Activated naive CD4-positive, alpha-beta T cell treated with anti-CD3 and anti-CD28 coated beads for 36 hours (primary cell): Measurements from ENCODE around the gene SMIM29. TPM values are rescaled to one million over a fixed set of nuclear protein-coding genes. Genes with fewer than 3 reads are reported as not detected.
A peak's percentile ranks its signal among the peaks of the same experiment; 100 is the strongest.
"Not testable (repeated sequence)": the region's sequence is repeated elsewhere in the genome, so short reads cannot be mapped to it uniquely, and the experiment has no call there.

Experiments
- CTCF ChIA-PET: fragments of 350-600 bp; sonication (Branson Sonifier 250); formaldehyde crosslinking; loops from one replicate; lab custom pipeline; 2021; ENCODE audit warnings: antibody characterized with exemption; lab: Charles Lee
- DNase-seq: peaks from one replicate; pipeline ENCODE4 v3.0.0-alpha.2; 2020
- H3K27ac Mint-ChIP-seq: one replicate; pipeline ENCODE4 v1.8.0; 2021; ENCODE audit warnings: mild to moderate bottlenecking, mixed read lengths
- H3K27me3 Mint-ChIP-seq: one replicate; pipeline ENCODE4 v1.8.0; 2021; ENCODE audit warnings: low read depth, mixed read lengths
- H3K36me3 Mint-ChIP-seq: one replicate; pipeline ENCODE4 v1.8.0; 2021; ENCODE audit warnings: low read depth, mixed read lengths
- H3K4me1 Mint-ChIP-seq: one replicate; pipeline ENCODE4 v1.8.0; 2021; ENCODE audit warnings: low read depth, mixed read lengths
- H3K4me3 Mint-ChIP-seq: one replicate; pipeline ENCODE4 v1.8.0; 2021; ENCODE audit warnings: mild to moderate bottlenecking, moderate library complexity, mixed read lengths
- H3K9me3 Mint-ChIP-seq: one replicate; pipeline ENCODE4 v1.8.0; 2021; ENCODE audit warnings: mixed read lengths
- intact Hi-C: fragments of 100-400 bp; cut with micrococcal nuclease; formaldehyde crosslinking; loops from one replicate; pipeline ENCODE4 v1.15.1; 2023
- total RNA-seq, 2 experiments: library from RNA; stranded (reverse); gene quantifications; one replicate each; pipeline ENCODE4 v1.2.3, GENCODE V29; 2021

The SMIM29 gene
- total RNA-seq, 2 experiments from 2014 or later: 11.7 to 13.8 TPM

DNA sequence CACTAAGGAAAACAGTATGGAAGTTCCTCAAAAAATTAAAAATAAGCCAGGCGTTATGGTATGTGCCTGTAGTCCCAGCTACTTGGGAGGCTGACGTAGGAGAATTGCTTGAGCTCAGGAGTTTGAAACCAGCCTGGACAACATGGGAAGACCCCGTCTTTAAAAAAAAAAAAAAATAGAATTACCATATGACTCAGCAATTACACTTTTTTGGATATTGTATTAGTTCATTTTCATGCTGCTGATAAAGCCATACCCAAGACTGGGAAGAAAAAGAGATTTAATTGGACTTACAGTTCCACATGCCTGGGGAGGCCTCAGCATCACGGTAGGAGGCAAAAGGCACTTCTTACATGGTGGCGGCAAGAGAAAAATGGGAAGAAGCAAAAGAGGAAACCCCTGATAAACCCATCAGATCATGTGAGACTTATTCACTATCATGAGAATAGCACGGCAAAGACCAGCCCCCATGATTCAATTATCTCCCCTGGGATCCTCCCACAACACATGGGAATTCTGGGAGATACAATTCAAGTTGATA is 10.8 kb upstream of the SMIM29 start:
- intact Hi-C loops: no loop called here
- no peaks in the 10 kb centered on the region for H3K4me1 Mint-ChIP-seq
- H3K27ac Mint-ChIP-seq: no peak overlapping the region
- peaks cover 3% of the 10 kb centered on the region for H3K36me3 Mint-ChIP-seq
- CTCF ChIA-PET: interaction anchor here (0.9 to 1.1 kb wide), 2 partner anchors 10 kb away, joined by 3 to 4 read pairs; no protein-coding TSS in a partner anchor
- H3K27me3 Mint-ChIP-seq: no peaks in the 10 kb centered on the region
- DNase-seq: no peak
- H3K4me3 Mint-ChIP-seq: no peak overlapping the region
- peaks cover 2% of the 10 kb centered on the region for H3K9me3 Mint-ChIP-seq

DNA sequence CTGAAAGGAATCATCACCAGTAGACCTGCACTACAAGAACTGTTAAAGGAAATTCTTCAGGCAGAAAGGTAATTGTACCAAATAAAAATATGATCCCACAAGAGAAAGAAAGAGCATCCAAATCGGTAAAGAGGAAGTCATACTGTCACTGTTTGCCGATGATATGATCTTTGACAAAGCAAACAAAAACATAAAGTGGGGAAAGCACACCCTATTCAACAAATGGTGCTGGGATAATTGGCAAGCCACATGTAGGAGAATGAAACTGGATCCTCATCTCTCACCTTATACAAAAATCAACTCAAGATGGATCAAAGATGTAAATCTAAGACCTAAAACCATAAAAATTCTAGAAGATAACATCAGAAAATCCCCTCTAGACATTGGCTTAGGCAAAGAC is 3.6 kb upstream of the SMIM29 start:
- H3K27me3 Mint-ChIP-seq, H3K27ac Mint-ChIP-seq, CTCF ChIA-PET, DNase-seq, H3K9me3 Mint-ChIP-seq, H3K4me3 Mint-ChIP-seq, intact Hi-C loops, H3K36me3 Mint-ChIP-seq: not testable (repeated sequence)
- peaks cover 16% of the 10 kb centered on the region for H3K4me1 Mint-ChIP-seq

DNA sequence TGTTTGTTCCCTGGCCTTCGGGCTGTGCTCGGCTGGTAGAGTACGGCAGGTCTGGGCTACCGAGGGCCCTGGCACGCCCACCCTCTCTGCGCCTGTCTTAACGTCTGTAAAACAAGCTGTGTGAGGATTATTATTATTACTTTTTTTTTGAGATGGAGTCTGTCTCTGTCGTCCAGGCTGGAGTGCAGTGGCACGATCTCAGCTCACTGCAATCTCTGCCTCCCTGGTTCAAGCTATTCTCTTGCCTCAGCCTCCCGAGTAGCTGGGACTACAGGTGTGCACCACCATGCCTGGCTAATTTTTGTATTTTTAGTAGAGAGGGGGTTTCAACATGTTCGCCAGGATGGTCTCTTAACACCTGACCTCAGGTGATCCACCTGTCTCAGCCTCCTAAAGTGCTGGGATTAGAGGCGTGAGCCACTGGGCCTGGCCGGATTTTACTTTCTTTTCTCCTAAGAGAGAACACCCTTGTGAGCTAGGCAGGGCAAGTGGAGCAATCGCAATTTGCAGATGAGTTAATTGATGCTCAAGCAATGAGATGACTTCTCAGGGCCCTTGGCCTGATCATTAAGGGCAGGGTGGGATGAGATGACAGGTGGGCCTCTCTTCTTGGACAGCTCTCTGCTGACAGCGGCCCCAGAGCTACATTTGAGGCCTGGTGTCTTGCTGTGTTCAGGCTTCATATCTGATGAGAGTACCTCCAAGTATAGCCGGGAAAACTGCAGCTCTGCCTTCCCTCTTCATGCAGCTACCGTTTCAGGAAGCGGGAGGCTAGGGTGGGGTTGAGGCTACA is 859 bp upstream of the SMIM29 start:
- peaks cover 12% of the 10 kb centered on the region for H3K36me3 Mint-ChIP-seq

DNA sequence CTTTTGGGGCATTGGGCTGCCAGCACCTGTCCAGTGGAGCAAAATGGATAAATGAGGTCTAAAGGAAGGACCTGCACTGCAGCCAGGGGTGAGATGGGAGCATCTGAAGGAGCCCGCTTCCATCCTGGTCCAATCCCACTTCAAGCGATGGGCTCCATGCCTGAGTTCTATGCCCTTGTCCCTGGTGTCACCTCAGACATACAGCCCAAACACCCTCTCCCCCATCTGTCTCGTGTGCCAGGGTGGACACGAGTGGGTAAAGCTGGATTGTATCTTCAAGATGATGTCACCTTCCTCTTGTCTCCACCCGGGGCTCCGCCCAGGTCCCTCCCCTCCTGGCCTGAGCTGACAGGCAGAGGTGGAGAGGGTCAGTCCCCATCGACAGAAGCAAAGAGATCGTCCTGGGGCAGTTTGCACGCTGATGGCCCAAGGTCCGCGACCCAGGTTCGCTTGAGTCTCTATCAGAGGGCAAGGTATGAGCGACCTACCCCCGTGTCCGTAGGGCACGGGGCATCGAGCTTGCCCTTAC is 544 bp downstream of the SMIM29 start:
- intact Hi-C loops: loop anchor here (1.0 to 10.0 kb wide), 3 partner anchors 10 to 1053 kb away; partner anchors contain the start of gene COL11A2
- CTCF ChIA-PET: interaction anchor here (0.6 to 5.1 kb wide), 7 partner anchors 25 to 361 kb away, joined by 4 to 54 read pairs (median 5); partner anchors contain the start of gene NUDT3
- H3K36me3 Mint-ChIP-seq: peaks cover 22% of the 10 kb centered on the region
- H3K9me3 Mint-ChIP-seq: no peaks in the 10 kb centered on the region
- peaks cover 56% of the 10 kb centered on the region for H3K4me1 Mint-ChIP-seq
- DNase-seq: peak; percentile 58
- H3K4me3 Mint-ChIP-seq: peak overlapping the region; percentile 93
- H3K27ac Mint-ChIP-seq: peak overlapping the region; percentile 88
- no peaks in the 10 kb centered on the region for H3K27me3 Mint-ChIP-seq

More for the DNA sequence above, 859 bp upstream of the SMIM29 start:
- no peak for DNase-seq
- H3K27ac Mint-ChIP-seq: peak overlapping the region; percentile 78
- intact Hi-C loops: loop anchor here (1.0 to 10.0 kb wide), 10 partner anchors 26 to 1055 kb away; partner anchors contain the start of genes COL11A2, NUDT3 and SNRPC
- H3K27me3 Mint-ChIP-seq: no peaks in the 10 kb centered on the region
- CTCF ChIA-PET: interaction anchor here (0.5 to 5.1 kb wide), 30 partner anchors 9 to 801 kb away, joined by 3 to 54 read pairs (median 3); partner anchors contain the start of genes NUDT3 and RPS10
- no peaks in the 10 kb centered on the region for H3K9me3 Mint-ChIP-seq
- peaks cover 42% of the 10 kb centered on the region for H3K4me1 Mint-ChIP-seq
- H3K4me3 Mint-ChIP-seq: peak overlapping the region; percentile 93

DNA sequence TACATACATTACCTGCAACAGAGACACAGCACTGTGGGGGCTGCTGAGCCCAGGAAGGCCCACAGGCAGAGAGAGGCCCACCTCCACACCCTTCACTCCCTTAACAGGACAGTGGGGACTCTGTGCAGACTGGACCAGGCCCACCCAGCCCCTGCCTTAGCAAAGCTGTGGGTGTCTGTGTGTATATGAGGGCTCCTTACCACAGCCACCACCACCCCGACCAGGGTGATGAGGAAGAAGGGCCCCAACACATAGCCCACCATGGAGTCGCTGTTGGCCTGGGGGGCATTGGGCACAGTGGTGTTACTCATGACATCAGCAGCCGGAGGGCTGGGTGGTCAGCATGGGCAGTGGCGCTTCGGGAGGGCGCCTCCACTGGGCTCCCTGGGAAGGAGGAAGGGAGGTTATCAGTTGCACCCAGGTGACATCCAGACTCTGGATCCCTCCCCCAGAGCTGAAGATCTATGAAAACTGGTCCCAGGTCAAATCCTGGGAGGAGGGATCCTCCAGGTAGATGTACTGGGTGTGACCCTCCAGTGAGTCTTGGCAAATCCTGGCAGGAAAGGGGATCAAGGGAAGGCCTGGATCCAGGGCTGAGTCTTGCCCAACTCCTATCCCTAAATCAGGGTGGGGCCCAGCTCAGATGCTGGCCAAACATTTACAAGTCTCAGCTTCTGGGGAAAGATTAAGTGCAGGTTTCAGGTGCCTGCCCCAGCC is 1.2 kb downstream of the SMIM29 start:
- Mint-ChIP-seq H3K4me1 (peaks cover 62% of the 10 kb centered on the region), H3K27me3 (no peaks in the 10 kb centered on the region), H3K36me3 (peaks cover 27% of the 10 kb centered on the region), H3K27ac (peak overlapping the region; percentile 88), H3K9me3 (no peaks in the 10 kb centered on the region), H3K4me3 (peak overlapping the region; percentile 93)
- CTCF ChIA-PET: interaction anchor here (1.4 to 5.1 kb wide), 5 partner anchors 24 to 361 kb away, joined by 4 to 54 read pairs (median 19); partner anchors contain the start of gene NUDT3
- intact Hi-C loops: loop anchor here (1.0 to 10.0 kb wide), 3 partner anchors 9 to 1053 kb away; partner anchors contain the start of gene COL11A2
- no peak for DNase-seq

DNA sequence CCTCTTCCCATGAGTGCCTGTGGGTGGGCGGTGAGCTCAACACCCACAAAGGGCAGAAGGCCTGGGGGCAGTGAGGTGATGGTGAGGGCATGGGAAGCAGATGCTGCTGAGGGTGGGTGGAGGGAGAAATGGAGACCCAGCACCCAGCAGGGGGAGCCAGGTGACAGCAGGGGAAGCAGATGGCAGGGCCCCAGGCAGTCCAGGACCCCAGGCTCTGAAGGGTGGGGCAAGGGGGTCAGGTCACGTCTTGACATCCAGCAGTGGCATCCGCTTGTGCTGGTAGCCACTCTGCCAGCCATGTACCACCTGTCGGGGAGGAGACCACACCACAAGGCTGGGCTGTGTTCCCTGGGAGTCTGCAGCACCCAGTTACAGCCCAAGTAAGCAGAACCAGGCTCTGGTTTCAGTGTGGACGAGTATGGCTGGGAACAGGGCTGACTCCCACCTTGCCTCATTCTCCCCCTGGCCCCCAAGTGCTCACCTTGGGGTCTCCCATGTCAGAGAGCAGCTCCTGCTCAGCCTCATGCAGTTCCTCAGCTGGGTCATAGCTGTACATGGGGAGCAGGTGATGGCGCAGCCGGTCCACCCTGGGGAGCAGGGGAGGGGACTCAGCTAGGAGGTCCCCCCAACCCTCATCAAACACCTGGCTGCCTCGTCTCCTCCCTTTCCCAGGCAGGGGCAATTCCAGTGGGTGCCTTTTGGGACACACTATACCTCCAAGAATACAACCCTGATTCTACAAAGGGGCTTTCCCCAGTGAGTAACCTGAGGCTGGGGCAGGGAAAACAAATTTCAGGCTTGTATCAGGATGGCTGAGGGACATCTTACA is 2.0 kb downstream of the SMIM29 start:
- Mint-ChIP-seq H3K27ac (no peak overlapping the region), H3K36me3 (peaks cover 36% of the 10 kb centered on the region)

DNA sequence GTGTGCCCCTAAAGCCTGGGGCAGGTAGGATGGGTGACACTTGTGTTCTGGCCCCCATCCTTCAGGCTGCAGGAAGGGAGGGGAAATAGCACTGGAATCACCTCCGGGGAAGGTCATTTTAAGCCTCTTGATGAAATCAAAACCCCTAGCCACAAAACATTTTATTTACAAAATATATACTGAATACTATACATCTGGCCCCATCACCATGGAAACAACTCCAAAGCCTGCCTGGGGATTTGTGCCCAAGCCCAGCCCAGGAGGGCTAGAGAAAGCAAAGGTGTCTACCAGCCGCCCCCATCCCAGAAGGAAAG is 2.6 kb downstream of the SMIM29 start:
- Mint-ChIP-seq H3K9me3 (no peaks in the 10 kb centered on the region), H3K36me3 (peaks cover 42% of the 10 kb centered on the region), H3K27me3 (no peaks in the 10 kb centered on the region)

More for the DNA sequence above, 2.0 kb downstream of the SMIM29 start:
- Mint-ChIP-seq H3K4me3 (no peak overlapping the region), H3K9me3 (no peaks in the 10 kb centered on the region), H3K27me3 (no peaks in the 10 kb centered on the region), H3K4me1 (peaks cover 71% of the 10 kb centered on the region)
- intact Hi-C loops: loop anchor here (10.0 kb wide), 1 partner anchor 1052 kb away; the partner anchor contains the start of gene COL11A2
- DNase-seq: peak; percentile 68
- CTCF ChIA-PET: interaction anchor here (1.2 to 5.1 kb wide), 4 partner anchors 51 to 362 kb away, joined by 3 to 54 read pairs (median 14); partner anchors contain the start of gene NUDT3

DNA sequence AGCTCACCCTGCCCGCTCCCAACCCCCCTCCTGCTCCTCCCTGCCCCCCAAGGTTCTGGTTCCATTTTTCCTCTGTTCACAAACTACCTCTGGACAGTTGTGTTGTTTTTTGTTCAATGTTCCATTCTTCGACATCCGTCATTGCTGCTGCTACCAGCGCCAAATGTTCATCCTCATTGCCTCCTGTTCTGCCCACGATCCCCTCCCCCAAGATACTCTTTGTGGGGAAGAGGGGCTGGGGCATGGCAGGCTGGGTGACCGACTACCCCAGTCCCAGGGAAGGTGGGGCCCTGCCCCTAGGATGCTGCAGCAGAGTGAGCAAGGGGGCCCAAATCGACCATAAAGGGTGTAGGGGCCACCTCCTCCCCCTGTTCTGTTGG is 3.1 kb downstream of the SMIM29 start:
- not testable (repeated sequence) for H3K27me3 Mint-ChIP-seq, H3K9me3 Mint-ChIP-seq, H3K4me3 Mint-ChIP-seq, DNase-seq
- intact Hi-C loops: loop anchor here (10.0 kb wide), 1 partner anchor 1051 kb away; the partner anchor contains the start of gene COL11A2
- CTCF ChIA-PET: interaction anchor here (1.2 to 5.1 kb wide), 2 partner anchors 50 to 170 kb away, joined by 3 to 54 read pairs; no protein-coding TSS in a partner anchor
- peak overlapping the region; percentile 75 for H3K27ac Mint-ChIP-seq
- peaks cover 81% of the 10 kb centered on the region for H3K4me1 Mint-ChIP-seq
- H3K36me3 Mint-ChIP-seq: peaks cover 46% of the 10 kb centered on the region

More for the DNA sequence above, 2.6 kb downstream of the SMIM29 start:
- Mint-ChIP-seq H3K4me3 (no peak overlapping the region), H3K27ac (peak overlapping the region; percentile 75), H3K4me1 (peaks cover 76% of the 10 kb centered on the region)
- no peak for DNase-seq
- intact Hi-C loops: loop anchor here (10.0 kb wide), 1 partner anchor 1051 kb away; the partner anchor contains the start of gene COL11A2
- CTCF ChIA-PET: interaction anchor here (1.2 to 5.1 kb wide), 2 partner anchors 50 to 169 kb away, joined by 3 to 54 read pairs; no protein-coding TSS in a partner anchor

DNA sequence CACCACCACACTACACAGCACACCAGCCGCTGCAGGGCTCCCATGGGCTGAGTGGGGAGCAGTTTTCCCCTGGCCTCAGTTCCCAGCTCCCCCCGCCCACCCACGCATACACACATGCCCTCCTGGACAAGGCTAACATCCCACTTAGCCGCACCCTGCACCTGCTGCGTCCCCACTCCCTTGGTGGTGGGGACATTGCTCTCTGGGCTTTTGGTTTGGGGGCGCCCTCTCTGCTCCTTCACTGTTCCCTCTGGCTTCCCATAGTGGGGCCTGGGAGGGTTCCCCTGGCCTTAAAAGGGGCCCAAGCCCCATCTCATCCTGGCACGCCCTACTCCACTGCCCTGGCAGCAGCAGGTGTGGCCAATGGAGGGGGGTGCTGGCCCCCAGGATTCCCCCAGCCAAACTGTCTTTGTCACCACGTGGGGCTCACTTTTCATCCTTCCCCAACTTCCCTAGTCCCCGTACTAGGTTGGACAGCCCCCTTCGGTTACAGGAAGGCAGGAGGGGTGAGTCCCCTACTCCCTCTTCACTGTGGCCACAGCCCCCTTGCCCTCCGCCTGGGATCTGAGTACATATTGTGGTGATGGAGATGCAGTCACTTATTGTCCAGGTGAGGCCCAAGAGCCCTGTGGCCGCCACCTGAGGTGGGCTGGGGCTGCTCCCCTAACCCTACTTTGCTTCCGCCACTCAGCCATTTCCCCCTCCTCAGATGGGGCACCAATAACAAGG is 3.6 kb downstream of the SMIM29 start:
- intact Hi-C loops: loop anchor here (10.0 kb wide), 1 partner anchor 1050 kb away; the partner anchor contains the start of gene COL11A2

More for the DNA sequence above, 3.6 kb downstream of the SMIM29 start:
- H3K4me3 Mint-ChIP-seq, H3K27me3 Mint-ChIP-seq, H3K9me3 Mint-ChIP-seq, DNase-seq: not testable (repeated sequence)
- CTCF ChIA-PET: interaction anchor here (0.6 to 0.7 kb wide), 2 partner anchors 36 to 899 kb away, joined by 3 to 4 read pairs; no protein-coding TSS in a partner anchor
- peak overlapping the region; percentile 90 for H3K27ac Mint-ChIP-seq
- peaks cover 50% of the 10 kb centered on the region for H3K36me3 Mint-ChIP-seq
- H3K4me1 Mint-ChIP-seq: peaks cover 86% of the 10 kb centered on the region
